ENCODE measurements around the gene KLF3. TPM values are rescaled to one million over a fixed set of nuclear protein-coding genes. Genes with fewer than 3 reads are reported as not detected.

The KLF3 gene
- total RNA-seq, 1 donor from 2014 or later, result 60.9 TPM

DNA sequence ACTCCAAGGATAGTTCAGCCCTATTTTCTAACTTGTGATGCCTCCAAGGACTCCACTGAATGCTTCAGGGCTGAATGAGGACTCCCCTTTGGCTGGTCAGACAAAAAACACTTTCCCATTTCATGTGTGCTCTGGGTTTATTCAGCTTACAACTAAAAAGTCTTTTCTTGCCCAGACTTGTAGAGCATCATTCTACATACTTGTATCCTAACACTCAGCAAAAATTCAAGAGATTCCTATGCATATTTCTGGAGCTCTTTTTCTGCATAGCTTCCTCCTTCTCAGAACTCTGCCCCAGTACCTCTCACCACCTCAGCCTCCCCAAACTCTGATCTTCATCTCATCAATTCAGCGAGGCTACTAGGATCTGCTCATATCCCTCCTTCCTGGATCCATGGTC lies 22.2 kb upstream of the KLF3 start:
- H3K27ac Mint-ChIP-seq, result peak overlapping the region; percentile 45
- TF ChIP-seq, protein P1, sequence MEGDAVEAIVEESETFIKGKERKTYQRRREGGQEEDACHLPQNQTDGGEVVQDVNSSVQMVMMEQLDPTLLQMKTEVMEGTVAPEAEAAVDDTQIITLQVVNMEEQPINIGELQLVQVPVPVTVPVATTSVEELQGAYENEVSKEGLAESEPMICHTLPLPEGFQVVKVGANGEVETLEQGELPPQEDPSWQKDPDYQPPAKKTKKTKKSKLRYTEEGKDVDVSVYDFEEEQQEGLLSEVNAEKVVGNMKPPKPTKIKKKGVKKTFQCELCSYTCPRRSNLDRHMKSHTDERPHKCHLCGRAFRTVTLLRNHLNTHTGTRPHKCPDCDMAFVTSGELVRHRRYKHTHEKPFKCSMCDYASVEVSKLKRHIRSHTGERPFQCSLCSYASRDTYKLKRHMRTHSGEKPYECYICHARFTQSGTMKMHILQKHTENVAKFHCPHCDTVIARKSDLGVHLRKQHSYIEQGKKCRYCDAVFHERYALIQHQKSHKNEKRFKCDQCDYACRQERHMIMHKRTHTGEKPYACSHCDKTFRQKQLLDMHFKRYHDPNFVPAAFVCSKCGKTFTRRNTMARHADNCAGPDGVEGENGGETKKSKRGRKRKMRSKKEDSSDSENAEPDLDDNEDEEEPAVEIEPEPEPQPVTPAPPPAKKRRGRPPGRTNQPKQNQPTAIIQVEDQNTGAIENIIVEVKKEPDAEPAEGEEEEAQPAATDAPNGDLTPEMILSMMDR (IDR thresholded peaks at IDR 0.05; ENCODE audit: unreplicated experiment), result no peak
- no peak overlapping the region for H3K4me3 Mint-ChIP-seq
- no peak for DNase-seq (ENCODE audit: low spot score in 2 of 2, unreplicated experiment in 2 of 2)
- peaks cover 21% of the 10 kb centered on the region for H3K9me3 Mint-ChIP-seq
- H3K36me3 Mint-ChIP-seq, result no peaks in the 10 kb centered on the region
- no peaks in the 10 kb centered on the region for H3K27me3 Mint-ChIP-seq (ENCODE audit: low read depth)
- peaks cover 2% of the 10 kb centered on the region for H3K4me1 Mint-ChIP-seq

DNA sequence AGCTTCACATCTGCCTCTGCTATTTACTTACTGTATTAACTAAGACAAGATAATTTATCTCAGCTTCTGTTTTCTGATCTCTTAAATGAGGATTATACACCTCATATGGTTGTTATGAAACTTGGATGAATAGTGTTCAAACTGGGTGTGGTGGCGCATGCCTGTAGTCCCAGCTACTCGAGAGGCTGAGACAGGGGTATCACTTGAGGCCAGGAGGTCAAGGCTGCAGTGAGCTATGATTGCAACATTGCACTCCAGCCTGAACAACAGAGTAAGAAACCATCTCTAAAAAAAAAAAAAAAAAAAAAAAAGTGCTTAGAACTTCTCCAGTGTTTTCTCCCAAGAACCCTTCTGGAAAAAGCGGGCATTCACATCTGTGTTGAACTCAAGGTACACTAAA lies 19.8 kb upstream of the KLF3 start:
- Mint-ChIP-seq H3K9me3 (peaks cover 21% of the 10 kb centered on the region), H3K4me3 (no peak overlapping the region), H3K27me3 (ENCODE audit: low read depth) (no peaks in the 10 kb centered on the region), H3K36me3 (no peaks in the 10 kb centered on the region), H3K4me1 (peaks cover 2% of the 10 kb centered on the region), H3K27ac (no peak overlapping the region)
- DNase-seq (ENCODE audit: low spot score in 2 of 2, unreplicated experiment in 2 of 2), result no peak
- TF ChIP-seq, protein P1 (IDR thresholded peaks at IDR 0.05; ENCODE audit: unreplicated experiment), result no peak

DNA sequence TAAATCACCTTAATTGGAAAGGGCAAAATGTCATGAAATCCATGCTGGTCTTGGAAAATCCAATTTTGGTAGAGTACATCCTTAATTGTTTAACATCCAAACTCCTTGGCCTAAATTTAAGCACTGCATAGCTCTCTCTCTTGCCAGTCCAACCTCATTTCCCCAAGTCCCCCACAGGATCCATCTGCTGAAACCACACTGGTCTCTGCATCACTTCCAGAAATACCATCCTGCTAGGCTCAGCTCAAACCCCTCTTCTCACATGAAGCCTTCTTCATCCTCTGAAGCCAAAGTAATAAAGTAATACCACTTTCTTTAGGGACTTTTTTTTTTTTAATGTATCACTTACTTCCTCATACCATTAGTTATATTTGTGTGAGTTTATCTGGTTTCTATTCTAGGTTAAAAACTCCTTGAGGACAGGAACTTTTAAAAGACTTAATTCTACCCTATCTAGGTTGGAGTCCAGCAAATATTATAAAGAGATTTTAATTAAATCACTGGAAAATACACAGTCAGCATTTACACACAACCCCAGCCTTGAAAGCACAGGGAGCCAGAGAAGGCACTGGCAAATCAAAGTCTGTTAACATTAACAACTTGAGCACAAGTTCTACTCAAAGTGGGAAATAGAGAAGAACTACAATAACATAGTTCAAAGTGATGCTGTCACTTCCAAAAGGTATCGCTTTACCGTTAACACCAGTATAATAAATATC lies 16.7 kb upstream of the KLF3 start:
- peaks cover 9% of the 10 kb centered on the region for H3K9me3 Mint-ChIP-seq
- TF ChIP-seq, protein P1 (IDR thresholded peaks at IDR 0.05; ENCODE audit: unreplicated experiment), result no peak
- no peak overlapping the region for H3K27ac Mint-ChIP-seq
- no peaks in the 10 kb centered on the region for H3K36me3 Mint-ChIP-seq
- no peak for DNase-seq (ENCODE audit: low spot score in 2 of 2, unreplicated experiment in 2 of 2)
- H3K4me1 Mint-ChIP-seq, result no peaks in the 10 kb centered on the region
- H3K4me3 Mint-ChIP-seq, result no peak overlapping the region
- no peaks in the 10 kb centered on the region for H3K27me3 Mint-ChIP-seq (ENCODE audit: low read depth)

DNA sequence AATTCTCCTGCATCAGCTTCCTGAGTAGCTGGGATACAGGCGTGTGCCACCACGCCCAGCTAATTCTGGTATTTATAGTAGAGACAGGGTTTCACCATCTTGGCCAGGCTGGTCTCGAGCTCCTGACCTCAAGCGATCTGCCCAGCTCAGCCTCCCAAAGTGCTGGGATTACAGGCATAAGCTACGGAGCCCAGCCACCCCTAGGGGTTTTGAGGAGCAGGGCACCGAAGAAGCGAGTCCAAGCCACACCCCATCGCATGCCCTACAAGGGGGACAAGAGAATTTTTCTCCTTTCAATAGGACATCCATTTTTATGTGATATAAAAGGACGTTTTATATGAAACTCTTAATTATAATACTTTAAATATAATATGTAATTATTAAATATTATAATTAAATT lies 13.9 kb upstream of the KLF3 start:
- Mint-ChIP-seq H3K4me3 (no peak overlapping the region), H3K27ac (no peak overlapping the region), H3K4me1 (peaks cover under 1% of the 10 kb centered on the region), H3K36me3 (no peaks in the 10 kb centered on the region), H3K9me3 (peaks cover 9% of the 10 kb centered on the region), H3K27me3 (ENCODE audit: low read depth) (no peaks in the 10 kb centered on the region)
- no peak for DNase-seq (ENCODE audit: low spot score in 2 of 2, unreplicated experiment in 2 of 2)
- TF ChIP-seq, protein P1 (IDR thresholded peaks at IDR 0.05; ENCODE audit: unreplicated experiment), result no peak

DNA sequence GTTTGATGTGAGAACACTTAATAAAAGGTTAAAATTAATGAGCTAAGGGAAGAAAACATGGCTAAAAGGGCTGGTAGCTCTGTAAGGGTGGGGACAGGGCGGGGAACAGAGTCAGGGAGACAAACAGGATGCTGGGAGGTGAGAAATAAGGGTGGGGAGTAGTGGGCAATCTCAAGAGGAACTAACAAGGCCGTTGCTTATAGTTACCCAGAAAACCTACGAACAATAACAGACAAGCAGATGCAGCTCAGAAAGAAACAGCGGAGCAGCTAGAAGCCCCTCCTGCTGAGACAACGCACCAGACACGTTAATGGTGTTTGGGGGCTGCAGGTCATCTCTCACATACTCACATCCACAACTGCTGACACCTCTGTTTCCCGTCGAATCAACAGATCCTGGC lies 9.7 kb upstream of the KLF3 start:
- no peak overlapping the region for H3K4me3 Mint-ChIP-seq
- DNase-seq (ENCODE audit: low spot score in 2 of 2, unreplicated experiment in 2 of 2), result no peak
- peaks cover 1% of the 10 kb centered on the region for H3K4me1 Mint-ChIP-seq
- TF ChIP-seq, protein P1 (IDR thresholded peaks at IDR 0.05; ENCODE audit: unreplicated experiment), result no peak
- H3K9me3 Mint-ChIP-seq, result no peaks in the 10 kb centered on the region
- no peaks in the 10 kb centered on the region for H3K27me3 Mint-ChIP-seq (ENCODE audit: low read depth)
- H3K27ac Mint-ChIP-seq, result no peak overlapping the region
- no peaks in the 10 kb centered on the region for H3K36me3 Mint-ChIP-seq
